GM13977 (cell line): ENCODE results near the gene RBM19.

Source experiments
- DNase-seq: peaks from one replicate; pipeline ENCODE4 v3.0.0; 2012; ENCODE audit warnings: low spot score
- in situ Hi-C: fragments of 300-500 bp; cut with MboI; formaldehyde crosslinking; loops from one replicate; pipeline ENCODE4 v1.12.0; 2022; ENCODE audit warnings: low sequenced_read_pairs, low pct_unique_long_range_greater_than_20kb, mixed read lengths, inconsistent platforms; ENCODE audit not compliant: unreplicated experiment
- TF ChIP-seq, protein P1 (sequence below): IDR thresholded peaks from 2 replicates; pipeline ENCODE4 v1.5.1; 2012; ENCODE audit warnings: mild to moderate bottlenecking, control low read depth; ENCODE audit not compliant: insufficient read depth; ENCODE audit errors: extremely low read depth, missing control alignments

Gene RBM19

DNA sequence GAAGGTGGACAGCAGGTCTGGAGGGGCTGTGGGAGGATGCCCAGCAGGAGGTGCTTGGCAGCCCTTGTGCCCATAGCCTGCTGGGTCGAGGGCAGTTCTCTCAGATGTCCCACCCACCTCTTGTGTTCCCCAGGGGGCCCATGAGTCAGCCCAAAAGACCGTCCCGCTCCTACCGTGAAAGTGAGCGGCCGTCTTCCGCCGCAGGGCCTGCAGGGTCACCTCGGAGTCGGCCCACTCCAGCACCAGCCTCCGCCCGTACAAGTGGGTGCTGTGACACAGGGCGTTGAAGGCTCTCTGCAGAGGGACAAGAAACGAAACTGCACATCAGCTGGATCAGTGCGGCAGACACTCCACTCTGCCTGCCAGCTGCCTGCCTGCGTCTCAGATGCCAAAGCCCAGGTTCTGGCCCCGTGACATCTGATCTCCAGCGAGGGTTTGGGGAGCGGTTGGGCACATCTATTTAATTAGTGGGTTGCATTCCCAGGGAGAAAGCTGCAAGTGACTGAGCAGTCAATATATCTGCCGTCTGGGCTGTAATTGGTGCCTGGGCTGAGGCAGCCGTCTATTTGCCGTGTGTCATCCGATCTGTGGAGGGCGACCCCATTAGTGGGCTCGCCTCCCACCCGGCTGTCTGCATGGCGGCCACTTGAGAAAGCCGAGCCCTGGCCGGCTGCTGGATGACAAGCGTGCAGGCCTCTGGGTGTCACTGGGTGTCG lies 121.5 kb downstream of the RBM19 start:
- in situ Hi-C loops = no loop called here
- DNase-seq = no peak
- TF ChIP-seq, protein P1, sequence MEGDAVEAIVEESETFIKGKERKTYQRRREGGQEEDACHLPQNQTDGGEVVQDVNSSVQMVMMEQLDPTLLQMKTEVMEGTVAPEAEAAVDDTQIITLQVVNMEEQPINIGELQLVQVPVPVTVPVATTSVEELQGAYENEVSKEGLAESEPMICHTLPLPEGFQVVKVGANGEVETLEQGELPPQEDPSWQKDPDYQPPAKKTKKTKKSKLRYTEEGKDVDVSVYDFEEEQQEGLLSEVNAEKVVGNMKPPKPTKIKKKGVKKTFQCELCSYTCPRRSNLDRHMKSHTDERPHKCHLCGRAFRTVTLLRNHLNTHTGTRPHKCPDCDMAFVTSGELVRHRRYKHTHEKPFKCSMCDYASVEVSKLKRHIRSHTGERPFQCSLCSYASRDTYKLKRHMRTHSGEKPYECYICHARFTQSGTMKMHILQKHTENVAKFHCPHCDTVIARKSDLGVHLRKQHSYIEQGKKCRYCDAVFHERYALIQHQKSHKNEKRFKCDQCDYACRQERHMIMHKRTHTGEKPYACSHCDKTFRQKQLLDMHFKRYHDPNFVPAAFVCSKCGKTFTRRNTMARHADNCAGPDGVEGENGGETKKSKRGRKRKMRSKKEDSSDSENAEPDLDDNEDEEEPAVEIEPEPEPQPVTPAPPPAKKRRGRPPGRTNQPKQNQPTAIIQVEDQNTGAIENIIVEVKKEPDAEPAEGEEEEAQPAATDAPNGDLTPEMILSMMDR = no peak

DNA sequence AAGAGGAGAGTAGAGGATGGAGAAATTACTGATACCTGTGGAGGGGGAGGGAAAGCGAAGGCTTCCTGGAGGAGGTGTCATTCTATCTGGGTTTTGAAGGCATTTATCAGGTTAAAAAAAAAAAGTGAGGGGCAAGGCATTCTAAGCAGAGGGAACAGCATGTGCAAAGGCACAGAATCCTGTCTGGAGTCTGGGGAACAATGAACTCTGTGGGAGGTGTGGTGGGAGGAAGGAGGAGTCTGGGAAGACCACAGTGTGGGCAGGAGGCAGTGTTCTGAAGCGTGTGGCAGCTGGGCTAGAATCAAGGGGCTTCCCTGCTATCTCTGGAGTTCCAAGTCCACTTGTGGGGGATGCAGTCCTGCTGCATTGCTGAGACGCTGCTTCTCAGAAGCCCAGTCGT lies 123.4 kb downstream of the RBM19 start:
- in situ Hi-C loops = no loop called here

DNA sequence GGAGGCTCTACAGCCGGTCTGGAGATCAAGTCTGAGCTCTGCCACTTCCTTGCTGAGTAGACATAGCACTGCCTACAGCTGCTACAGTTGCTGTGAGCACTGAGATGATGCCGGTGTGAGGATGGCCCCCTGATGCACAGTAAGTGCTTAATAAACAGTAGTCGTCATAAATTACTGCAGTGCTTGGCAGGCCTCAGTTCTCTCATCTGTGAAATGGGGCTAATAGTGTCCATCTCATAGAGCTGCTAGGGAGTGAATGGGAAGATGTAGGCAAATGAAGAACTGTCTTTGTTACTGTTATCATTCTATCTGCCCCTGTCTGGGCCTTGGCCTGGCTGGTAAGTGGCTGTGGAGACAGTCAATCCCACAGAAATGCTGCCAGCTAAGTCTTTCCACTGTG lies 124.3 kb downstream of the RBM19 start:
- DNase-seq = no peak
- in situ Hi-C loops = no loop called here
- TF ChIP-seq, protein P1 = no peak

More for the DNA sequence above, 123.4 kb downstream of the RBM19 start:
- TF ChIP-seq, protein P1 = no peak
- DNase-seq = no peak

DNA sequence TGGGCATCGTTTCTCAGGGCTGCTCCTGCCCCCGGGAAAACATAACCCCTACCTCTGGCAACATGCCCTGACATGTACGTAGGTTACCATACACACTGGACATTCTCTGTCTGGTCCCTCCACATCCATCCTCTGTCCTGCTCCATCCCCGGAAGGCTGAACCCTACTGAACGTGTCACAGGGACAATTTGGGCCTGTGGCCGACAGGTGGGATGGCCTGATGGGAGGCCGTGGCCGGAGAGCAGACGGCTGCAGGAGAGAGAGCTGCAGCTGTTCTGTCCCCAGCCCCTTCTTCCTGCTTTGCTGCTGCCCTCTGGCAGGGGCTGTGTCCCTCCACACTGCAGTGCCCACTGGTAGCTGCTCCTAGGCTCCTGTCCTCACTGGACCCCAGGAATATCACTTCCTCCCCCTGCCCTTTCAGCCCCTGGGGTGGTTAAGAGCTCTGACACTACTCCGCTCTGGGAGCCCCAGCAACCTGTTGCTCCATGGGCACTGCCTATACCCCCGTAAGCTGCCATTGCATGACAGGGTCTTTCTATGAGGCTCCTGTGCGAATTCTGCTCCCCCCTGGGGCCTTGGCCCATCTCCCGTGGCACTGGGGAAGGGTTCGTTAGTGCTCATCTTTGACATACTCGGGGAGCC lies 125.6 kb downstream of the RBM19 start:
- TF ChIP-seq, protein P1 = no peak
- in situ Hi-C loops = no loop called here
- DNase-seq = no peak

DNA sequence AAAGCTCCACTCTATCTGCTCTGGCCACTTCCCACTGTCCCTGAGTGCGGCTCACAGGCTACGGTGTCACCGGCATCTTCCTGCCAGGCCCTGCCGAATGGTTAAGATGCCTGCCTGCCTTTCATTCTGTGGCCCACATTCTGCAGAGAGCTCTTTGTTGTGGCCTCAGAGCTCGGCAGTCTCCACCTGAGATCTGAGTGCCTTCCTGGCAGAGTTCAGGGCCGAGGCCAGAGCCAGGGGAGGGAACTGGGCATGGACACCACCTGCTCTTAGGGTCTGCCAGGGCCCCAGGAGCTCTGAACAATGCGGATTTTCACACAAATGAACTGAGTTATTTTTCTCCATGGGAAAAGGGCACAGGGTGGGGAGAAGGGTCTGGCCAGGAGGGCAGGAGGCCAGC lies 127.2 kb downstream of the RBM19 start:
- TF ChIP-seq, protein P1 = no peak
- in situ Hi-C loops = no loop called here
- DNase-seq = no peak

DNA sequence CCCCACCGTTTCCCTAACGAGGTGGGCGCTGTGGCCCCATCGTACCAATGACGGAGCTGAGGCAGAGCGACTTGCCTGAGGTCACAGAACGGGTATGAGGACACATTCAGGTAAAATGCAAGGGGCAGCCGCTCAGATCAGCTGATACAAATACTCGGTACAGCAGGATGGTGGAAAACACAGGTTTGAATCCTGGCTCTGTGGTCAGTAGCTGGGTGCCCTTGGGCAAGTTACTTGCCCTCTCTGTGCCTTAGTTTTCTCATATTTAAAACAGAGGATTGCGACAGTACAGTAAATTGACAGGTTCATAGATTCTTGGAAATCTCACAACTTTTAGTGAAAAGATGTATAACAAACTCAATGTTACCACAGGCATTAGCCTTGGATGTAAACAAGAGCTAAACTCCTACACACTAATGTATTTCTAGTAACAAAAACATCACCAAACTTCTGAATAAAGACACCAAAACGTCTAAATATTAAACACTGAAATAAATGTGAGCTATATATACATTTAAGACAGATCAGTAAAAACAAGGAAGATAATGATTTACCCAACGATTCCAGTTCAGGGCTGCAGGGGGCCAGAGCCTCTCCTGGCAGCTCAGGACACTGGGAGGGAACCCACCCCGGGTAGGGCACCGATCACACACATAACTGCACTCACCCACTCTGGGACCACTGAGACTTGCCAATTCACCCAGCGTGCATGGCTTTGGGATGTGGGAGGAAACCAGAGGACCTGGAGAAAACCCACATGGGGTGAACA lies 128.4 kb downstream of the RBM19 start:
- in situ Hi-C loops = no loop called here
- TF ChIP-seq, protein P1 = no peak
- no peak for DNase-seq
